CD4-positive, alpha-beta T cell treated with Interleukin-12 subunit alpha and Interleukin-12 subunit beta, for 1 hour (primary cell): ENCODE measurements around the gene STRA8.
A peak's percentile ranks its signal among the peaks of the same experiment; 100 is the strongest.
"Not testable (repeated sequence)": the region's sequence is repeated elsewhere in the genome, so short reads cannot be mapped to it uniquely, and the experiment has no call there.

Experiments used
- DNase-seq: peaks from one replicate; pipeline ENCODE4 v3.0.0-alpha.2; 2020

The STRA8 gene

GRCh38 chr7:135206941-135207391 lies 26.7 kb upstream of the STRA8 start:
- DNase-seq: no peak

- DNase-seq: no peak
These were observed 26.1 kb upstream of the STRA8 start for GRCh38 chr7:135207406-135208101.

- no peak for DNase-seq
These were observed 25.4 kb upstream of the STRA8 start for GRCh38 chr7:135208102-135208793.

- DNase-seq: no peak
These were observed 24.3 kb upstream of the STRA8 start for GRCh38 chr7:135209225-135209834.

- DNase-seq: no peak
These were observed 22.8 kb upstream of the STRA8 start for GRCh38 chr7:135210888-135211178.

GRCh38 chr7:135211179-135211945 lies 22.3 kb upstream of the STRA8 start, which contains the start of gene WDR91:
TSS of gene WDR91 (minus strand) at chr7:135211526. CDS start at chr7:135211502, 24 bp downstream.
- peak; percentile 98 for DNase-seq

GRCh38 chr7:135211946-135212685 lies 21.5 kb upstream of the STRA8 start:
- not testable (repeated sequence) for DNase-seq

GRCh38 chr7:135213831-135214230 lies 19.8 kb upstream of the STRA8 start:
- DNase-seq: no peak

- DNase-seq: no peak
These were observed 18.5 kb upstream of the STRA8 start for GRCh38 chr7:135215180-135215579.

GRCh38 chr7:135215698-135216097 lies 17.9 kb upstream of the STRA8 start:
- DNase-seq: no peak

GRCh38 chr7:135217645-135218509 lies 15.8 kb upstream of the STRA8 start:
- no peak for DNase-seq

GRCh38 chr7:135224027-135224426 lies 9.6 kb upstream of the STRA8 start:
- no peak for DNase-seq

- DNase-seq: no peak
These were observed 2.0 kb upstream of the STRA8 start for GRCh38 chr7:135231686-135232085.

- no peak for DNase-seq
These were observed 1.6 kb upstream of the STRA8 start for GRCh38 chr7:135232087-135232486.

- no peak for DNase-seq
These were observed 918 bp upstream of the STRA8 start for GRCh38 chr7:135232720-135233119.

- DNase-seq: not testable (repeated sequence)
These were observed 457 bp downstream of the STRA8 start for GRCh38 chr7:135234095-135234494.

- no peak for DNase-seq
These were observed 1.1 kb downstream of the STRA8 start for GRCh38 chr7:135234727-135235126.

- no peak for DNase-seq
These were observed 2.2 kb downstream of the STRA8 start for GRCh38 chr7:135235841-135236240.

GRCh38 chr7:135236727-135237126 lies 3.1 kb downstream of the STRA8 start:
- DNase-seq: no peak

- no peak for DNase-seq
These were observed 4.6 kb downstream of the STRA8 start for GRCh38 chr7:135238112-135238744.

GRCh38 chr7:135239263-135239662 lies 5.6 kb downstream of the STRA8 start:
- no peak for DNase-seq
